DMS79 (cell line): Measurements from ENCODE around the gene VPS16.
A peak's percentile ranks its signal among the peaks of the same experiment; 100 is the strongest.

Source experiments
- DNase-seq: peaks from one replicate; lab custom pipeline; 2025; lab: John Stamatoyannopoulos, UW

Gene VPS16

GRCh38 chr20:2840138-2840966, at the start of gene VPS16, which contains the start of gene PCED1A:
VPS16 (plus strand) TSS chr20:2840745; CDS start chr20:2840775, 30 bp downstream.
PCED1A (minus strand) TSS chr20:2840655; CDS start chr20:2839912, 743 bp downstream.
- DNase-seq: peak; percentile 61

GRCh38 chr20:2793471-2793870, 47.1 kb upstream of the VPS16 start:
- no peak for DNase-seq

GRCh38 chr20:2794202-2794748, 46.3 kb upstream of the VPS16 start:
- no peak for DNase-seq

DNA sequence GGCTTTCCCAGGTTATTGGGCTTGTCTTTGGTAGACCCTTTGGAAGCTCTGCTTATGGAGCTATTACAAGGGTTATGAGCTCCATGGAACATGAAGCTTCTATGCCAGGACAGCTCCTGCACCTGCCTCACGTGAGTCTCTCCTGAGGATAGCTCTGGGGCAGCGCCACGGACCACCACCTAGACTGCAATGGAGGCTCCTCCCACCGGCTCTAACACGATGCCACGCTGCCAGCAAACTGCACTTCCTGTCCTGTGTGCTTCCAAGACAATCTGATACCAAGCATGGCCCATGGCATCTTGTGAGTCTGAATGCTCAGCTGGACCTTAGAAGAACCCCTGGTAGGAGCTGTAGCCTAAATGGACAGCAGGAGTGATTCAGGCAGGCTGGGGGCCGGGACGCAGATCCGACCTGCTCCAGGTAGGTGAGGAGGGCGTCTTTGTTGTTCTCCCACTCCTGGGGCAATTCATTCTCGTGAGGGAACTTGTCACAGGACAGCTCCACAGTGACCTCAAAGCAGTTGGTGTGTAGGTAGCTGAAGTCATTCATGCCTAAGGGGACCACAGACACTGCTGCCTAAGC, 45.6 kb upstream of the VPS16 start:
- no peak for DNase-seq

DNA sequence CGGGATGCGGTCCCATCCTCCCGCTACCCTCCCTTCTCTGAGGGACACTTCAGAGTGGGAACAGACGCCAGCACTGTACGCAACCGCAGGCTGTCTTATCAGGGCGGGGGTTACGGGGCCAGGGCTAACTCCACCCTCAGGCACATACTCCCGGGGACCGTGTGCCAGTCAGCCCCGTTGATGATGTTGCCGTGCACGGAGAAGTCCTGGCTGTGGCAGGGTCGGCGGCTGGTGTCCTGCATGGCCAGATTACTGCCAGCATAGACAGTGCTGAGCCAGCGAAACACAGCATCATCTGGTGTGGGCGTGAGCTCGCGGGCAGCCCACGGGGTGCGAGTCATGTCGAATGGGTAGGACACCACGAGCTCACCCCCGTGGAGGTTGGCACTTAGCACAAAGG, 45.1 kb upstream of the VPS16 start:
- DNase-seq: no peak

DNA sequence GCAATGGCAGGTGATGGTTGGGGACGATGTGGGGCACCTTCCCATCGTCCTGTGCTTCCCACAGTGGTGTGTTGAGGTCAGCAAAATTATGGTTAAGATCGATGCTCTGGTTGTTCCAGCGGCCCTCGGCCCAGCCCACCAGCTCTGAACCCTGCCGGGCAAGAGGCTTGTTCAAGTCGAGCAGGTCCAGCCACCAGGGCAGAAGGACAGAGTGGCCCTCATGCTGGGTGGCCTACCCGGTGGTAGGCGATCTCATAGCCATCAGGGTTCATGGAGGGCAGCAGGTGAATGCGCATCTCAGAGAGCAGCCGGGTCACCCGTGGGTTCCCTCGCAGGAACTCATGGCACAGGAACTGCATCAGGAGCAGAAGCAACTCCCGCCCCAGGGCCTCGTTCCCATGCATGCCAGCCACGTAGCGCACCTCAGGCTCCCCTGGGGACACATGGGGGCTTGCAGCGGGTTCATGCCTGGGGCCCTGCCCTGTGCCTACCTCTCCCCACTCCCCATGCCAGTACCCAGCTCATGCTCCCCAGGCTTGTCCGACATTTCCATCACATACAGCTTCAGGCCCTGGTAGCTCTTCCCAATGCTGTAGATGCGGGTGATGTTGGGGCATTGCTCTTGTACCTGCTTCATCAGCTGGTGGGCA, 44.4 kb upstream of the VPS16 start:
- DNase-seq: no peak

DNA sequence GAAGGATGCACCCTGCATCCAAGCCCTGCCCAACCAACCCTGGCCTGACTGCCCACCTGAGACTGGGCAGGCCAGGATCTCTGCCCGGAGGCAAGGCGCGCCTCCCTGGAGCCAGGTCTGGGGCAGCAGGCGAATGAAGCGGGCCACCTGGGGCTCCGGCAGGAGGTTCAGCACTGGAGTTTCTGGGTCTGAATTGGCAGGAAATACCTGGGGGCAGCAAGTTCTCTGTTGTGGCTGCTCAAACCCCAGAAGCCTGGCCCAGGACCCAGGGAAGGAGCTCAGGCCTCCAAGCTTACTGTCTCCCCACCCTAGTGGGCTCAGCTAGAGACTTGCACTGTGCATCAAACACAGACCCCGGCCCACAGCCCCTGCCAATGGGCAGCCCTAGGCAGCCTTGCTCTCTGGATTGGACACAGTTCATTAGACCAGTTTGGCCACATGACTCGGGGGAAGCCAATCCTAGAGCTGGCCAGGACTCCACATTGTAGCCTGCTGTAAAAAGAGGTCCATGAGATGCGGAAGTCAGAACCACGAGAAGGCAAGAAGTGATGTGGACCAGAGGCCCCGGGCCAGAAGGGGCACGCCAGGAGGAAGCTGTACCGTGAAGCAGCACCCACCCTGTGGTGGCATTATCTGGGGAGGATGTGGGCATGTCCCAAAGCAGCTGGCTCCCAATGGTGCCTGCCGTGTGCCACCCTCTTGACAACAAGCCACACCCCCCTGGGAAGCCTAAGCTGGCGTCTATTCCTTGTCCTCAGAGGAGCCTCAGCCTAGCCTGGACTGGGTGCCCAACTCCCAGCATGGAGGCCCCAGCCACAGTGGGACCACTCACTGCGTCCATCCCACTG, 43.2 kb upstream of the VPS16 start:
- DNase-seq: no peak

- DNase-seq: no peak
Measured at GRCh38 chr20:2798095-2798805, 42.3 kb upstream of the VPS16 start.

GRCh38 chr20:2798814-2799213, 41.7 kb upstream of the VPS16 start:
- DNase-seq: peak; percentile 68

GRCh38 chr20:2799271-2799670, 41.3 kb upstream of the VPS16 start:
- DNase-seq: no peak

DNA sequence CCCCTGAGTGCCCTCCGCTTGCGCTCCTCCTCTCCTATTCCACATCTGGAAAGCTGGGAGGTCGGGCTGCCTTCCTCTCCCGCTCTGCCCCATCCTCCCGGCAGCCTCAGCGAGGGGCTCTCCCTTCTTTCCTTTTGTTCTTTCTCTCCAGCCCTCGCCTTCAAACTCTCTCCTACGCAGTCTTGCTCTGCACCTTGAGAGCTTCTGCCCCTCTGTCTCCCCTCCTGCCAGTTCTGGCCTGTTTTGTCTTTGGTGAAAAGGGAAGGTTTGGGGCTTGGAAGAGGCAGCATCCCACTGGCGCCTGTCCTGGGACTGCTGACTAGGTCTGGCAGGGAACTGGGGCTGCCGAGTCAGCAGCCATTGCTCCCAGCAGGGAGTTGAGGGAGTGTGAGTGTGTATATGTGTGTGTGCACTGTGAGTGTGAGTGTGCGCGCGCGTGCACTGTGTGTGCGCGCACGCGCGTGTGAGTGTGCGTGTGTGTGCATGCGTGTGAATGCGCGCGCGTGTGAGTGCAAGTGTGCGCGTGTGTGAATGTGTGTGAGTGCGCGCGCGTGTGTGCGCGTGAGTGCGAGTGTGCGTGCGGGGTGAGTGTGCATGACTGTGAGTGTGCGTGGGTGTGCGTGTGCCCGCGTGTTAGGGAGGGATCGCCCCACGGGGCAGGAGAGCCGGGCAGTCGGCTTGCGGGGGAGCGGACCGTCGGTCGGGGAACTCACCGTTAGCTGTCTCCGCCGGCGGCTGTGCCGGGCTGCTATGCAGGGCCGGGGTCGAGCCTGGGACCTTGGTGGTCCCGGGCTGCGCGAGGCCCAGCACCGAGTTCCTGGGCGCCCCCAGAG, 40.6 kb upstream of the VPS16 start:
- DNase-seq: peak; percentile 15

GRCh38 chr20:2800521-2801285, 39.8 kb upstream of the VPS16 start, which contains the start of gene CPXM1:
CPXM1 (minus strand) TSS chr20:2800627; CDS start chr20:2800572, 55 bp downstream.
- DNase-seq: peak; percentile 53

DNA sequence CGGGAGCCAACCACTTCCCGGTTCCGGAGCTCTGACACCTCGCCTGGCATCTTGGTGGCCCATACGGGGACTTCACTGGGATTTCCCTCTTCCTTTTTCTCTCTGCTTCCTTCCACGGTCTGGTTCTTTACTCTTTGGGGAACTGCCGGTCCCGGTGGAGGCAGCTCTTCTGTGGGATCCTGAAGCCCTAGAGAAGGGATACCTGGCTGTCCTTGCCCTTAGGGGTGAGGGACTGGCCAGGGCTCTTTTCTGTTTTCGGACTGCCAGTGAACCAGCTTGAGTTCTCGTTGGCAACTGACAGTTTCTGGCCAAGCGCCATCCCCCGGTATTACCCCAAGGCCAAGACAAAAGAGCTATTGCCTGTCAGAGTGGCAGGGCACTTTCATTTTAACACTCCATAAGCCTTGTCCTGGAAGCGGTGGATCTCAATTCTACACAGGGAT, 39.2 kb upstream of the VPS16 start:
- no peak for DNase-seq

DNA sequence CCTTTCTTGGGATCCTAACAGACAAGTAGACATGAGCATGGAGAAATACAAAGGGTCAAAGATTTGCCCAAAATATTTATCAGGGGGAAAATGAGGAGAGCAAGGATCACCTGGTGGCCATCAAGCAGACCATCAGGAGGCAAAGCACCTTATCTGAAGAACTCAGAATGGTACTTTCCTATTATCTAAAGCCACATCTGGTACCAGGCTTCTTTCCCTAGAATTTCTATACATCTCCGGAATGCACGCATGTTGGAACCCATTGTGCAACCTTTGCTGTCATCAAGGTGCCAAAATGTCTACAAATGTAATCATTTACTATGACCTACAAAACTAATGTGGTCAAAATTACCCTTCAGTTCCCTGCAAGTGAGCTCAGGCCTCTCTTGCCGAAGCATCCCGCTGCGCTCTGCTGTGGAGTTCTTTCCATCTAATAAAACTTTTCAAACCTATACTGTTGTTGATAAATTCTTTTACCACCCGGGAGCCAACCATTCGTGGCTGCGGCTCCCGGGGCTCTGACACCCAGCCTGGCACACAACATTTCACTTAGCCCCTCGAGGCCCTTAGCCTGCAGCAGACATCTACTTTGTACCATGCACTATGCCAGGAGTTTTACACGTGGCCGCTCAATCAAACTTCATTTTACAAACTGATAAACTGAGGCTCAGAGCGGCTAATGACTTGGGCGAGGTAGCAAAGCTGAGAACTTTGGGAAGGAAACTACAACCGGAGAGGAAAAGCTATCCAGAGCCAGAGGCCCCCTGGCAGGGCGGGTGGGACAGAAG, 36.3 kb upstream of the VPS16 start:
- no peak for DNase-seq

DNA sequence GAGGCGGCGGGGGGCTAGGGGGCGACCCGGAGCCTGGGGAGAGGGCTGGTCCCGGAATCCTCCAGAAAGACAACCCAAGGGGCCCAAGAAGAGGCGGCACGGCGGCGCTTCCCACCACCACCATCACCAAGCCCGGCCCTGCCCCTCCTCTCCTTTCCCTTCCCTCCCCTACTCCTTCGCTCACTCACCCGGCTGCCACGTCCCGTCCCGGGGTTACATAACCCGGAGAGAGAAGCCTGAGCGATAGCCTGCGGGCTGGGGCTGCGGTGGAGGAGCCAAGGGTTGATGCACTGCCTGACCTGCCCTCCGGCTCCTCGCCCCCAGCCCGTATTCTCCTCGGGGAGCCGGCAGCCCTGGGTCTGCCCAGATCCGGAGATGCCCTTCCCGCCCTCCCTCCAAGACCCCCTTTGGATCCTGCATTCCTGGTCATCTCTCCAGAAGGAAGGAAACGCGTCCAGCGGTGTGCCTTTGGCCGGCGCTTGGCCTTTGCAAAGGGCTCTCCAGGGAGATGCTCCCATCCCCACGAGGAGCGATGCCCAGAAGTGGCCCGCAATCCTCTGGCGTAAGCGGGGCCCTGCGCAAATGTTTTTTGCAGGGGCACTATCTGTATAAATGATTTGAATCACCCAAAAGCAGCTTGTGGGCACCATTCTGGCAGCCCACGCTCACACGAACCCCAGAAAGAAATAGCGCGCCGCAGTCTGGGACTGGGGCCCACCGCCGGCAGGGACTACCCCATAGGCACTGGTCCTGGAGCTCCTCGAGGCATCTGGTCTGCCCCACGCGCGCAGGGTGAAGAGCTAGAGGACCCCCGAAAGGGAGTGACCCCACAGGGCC, 35.5 kb upstream of the VPS16 start:
- DNase-seq: no peak

GRCh38 chr20:2805689-2806350, 34.7 kb upstream of the VPS16 start:
- DNase-seq: no peak

DNA sequence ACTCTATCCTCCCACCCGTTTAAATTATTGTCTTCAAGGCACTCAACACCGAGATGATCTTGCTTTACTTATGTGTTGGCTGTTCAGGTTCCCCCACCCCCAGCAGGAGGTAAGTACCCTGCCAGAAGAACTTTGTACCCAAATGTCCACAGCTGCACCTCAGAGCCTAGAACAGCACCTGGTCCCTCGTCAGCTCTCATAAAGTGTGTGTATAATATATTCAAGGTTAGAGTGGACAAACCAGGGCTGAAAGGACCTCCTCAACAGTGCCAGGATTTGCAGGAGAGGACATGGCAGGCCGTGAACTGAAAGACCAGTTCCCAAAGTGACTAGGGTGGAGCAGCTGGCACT, 34.2 kb upstream of the VPS16 start:
- no peak for DNase-seq
